DOHH2 (cell line): ENCODE measurements around the gene IQSEC1.

Source experiments
- CTCF ChIP-seq: fragments of 200-600 bp; sonication (generic); IDR thresholded peaks from one replicate; pipeline ENCODE4 v1.5.1; 2014; ENCODE audit warnings: antibody characterized with exemption, mild to moderate bottlenecking, low read depth, low read length; ENCODE audit not compliant: poor library complexity, severe bottlenecking
- EZH2phosphoT487 ChIP-seq: fragments of 200-600 bp; sonication (generic); IDR thresholded peaks from 2 replicates; pipeline ENCODE4 v1.6.1; 2017; ENCODE audit warnings: borderline replicate concordance, mild to moderate bottlenecking, antibody characterized with exemption, low read length, moderate library complexity, mixed read lengths

GRCh38 chr3:12947504-12948369 lies 125.5 kb downstream of the IQSEC1 start:
- TF ChIP-seq EZH2phosphoT487 (no peak), CTCF (no peak)
